Mesothelial cell of epicardium (in vitro differentiated cells): ENCODE data around the gene POC5. TPM values are rescaled to one million over a fixed set of nuclear protein-coding genes. Genes with fewer than 3 reads are reported as not detected.
"Not testable (repeated sequence)": the region's sequence is repeated elsewhere in the genome, so short reads cannot be mapped to it uniquely, and the experiment has no call there.

Source experiments
- DNase-seq, 2 experiments: peaks; one replicate each; pipeline ENCODE4 v3.0.0; 2021; ENCODE audit warnings: low spot score in 2 of 2; ENCODE audit not compliant: unreplicated experiment in 2 of 2
- H3K27ac Mint-ChIP-seq: 2 replicates; pipeline ENCODE4 v1.8.0; 2021; ENCODE audit warnings: mixed read lengths
- H3K27me3 Mint-ChIP-seq: 2 replicates; pipeline ENCODE4 v1.8.0; 2021; ENCODE audit warnings: low read depth, mixed read lengths
- H3K36me3 Mint-ChIP-seq: 2 replicates; pipeline ENCODE4 v1.8.0; 2021; ENCODE audit warnings: mixed read lengths
- H3K4me1 Mint-ChIP-seq: 2 replicates; pipeline ENCODE4 v1.8.0; 2021; ENCODE audit warnings: mixed read lengths
- H3K4me3 Mint-ChIP-seq: 2 replicates; pipeline ENCODE4 v1.8.0; 2021; ENCODE audit warnings: mild to moderate bottlenecking, moderate library complexity, mixed read lengths
- H3K9me3 Mint-ChIP-seq: 2 replicates; pipeline ENCODE4 v1.8.0; 2021; ENCODE audit warnings: mixed read lengths
- total RNA-seq: library from RNA; stranded (reverse); gene quantifications from 3 replicates; pipeline ENCODE4 v1.2.1, GENCODE V29; 2021
- TF ChIP-seq, protein P1 (sequence below): fragments of 200-600 bp; sonication (generic); IDR thresholded peaks from one replicate; pipeline ENCODE4 v1.5.0; 2021; ENCODE audit warnings: antibody characterized with exemption; ENCODE audit not compliant: unreplicated experiment

POC5 gene
- total RNA-seq, 1 donor from 2014 or later: 15.0 TPM

DNA sequence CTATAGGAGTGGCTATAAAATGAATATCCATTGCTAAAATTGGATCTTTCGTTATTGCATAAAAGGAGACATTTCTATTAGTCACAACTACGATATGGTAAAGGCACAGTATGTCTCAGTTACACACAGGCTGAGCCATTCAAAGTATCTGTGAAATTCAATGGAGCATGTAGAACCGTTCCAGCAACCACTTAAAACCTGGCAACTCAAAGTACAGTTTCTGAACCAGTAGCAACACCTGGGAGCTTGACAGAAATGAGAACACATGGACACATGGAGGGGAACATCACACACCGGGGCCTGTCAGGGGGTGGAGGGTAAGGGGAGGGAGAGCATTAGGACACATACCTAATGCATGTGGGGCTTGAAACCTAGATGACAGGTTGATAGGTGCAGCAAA, 15.4 kb downstream of the POC5 start:
- no peak overlapping the region for H3K4me3 Mint-ChIP-seq
- DNase-seq: no peak
- H3K27me3 Mint-ChIP-seq: no peaks in the 10 kb centered on the region
- TF ChIP-seq, protein P1, sequence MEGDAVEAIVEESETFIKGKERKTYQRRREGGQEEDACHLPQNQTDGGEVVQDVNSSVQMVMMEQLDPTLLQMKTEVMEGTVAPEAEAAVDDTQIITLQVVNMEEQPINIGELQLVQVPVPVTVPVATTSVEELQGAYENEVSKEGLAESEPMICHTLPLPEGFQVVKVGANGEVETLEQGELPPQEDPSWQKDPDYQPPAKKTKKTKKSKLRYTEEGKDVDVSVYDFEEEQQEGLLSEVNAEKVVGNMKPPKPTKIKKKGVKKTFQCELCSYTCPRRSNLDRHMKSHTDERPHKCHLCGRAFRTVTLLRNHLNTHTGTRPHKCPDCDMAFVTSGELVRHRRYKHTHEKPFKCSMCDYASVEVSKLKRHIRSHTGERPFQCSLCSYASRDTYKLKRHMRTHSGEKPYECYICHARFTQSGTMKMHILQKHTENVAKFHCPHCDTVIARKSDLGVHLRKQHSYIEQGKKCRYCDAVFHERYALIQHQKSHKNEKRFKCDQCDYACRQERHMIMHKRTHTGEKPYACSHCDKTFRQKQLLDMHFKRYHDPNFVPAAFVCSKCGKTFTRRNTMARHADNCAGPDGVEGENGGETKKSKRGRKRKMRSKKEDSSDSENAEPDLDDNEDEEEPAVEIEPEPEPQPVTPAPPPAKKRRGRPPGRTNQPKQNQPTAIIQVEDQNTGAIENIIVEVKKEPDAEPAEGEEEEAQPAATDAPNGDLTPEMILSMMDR: no peak
- peaks cover 30% of the 10 kb centered on the region for H3K36me3 Mint-ChIP-seq
- H3K4me1 Mint-ChIP-seq: no peaks in the 10 kb centered on the region
- no peak overlapping the region for H3K27ac Mint-ChIP-seq
- peaks cover 4% of the 10 kb centered on the region for H3K9me3 Mint-ChIP-seq

DNA sequence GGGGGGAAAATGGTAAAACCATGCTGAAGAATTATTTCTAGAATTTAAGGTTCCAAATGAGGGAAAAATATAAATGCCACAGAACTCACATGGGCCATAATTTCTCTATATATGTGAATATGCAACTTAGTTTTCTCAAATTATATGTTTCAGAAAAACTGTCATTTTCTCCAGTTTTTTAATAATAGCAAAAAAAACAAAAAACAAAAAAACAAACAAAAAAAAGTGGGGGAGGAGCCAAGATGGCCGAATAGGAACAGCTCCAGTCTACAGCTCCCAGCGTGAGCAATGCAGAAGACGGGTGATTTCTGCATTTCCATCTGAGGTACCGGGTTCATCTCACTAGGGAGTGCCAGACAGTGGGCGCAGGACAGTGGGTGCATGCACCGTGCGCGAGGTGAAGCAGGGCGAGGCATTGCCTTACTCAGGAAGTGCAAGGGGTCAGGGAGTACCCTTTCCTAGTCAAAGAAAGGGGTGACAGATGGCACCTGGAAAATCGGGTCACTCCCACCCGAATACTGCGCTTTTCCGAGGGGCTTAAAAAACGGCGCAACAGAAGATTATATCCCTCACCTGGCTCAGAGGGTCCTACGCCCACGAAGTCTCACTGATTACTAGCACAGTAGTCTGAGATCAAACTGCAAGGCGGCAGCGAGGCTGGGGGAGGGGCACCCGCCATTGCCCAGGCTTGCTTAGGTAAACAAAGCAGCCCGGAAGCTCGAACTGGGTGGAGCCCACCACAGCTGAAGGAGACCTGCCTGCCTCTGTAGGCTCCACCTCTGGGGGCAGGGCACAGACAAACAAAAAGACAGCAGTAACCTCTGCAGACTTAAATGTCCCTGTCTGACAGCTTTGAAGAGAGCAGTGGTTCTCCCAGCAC, 21.5 kb downstream of the POC5 start:
- not testable (repeated sequence) for DNase-seq, H3K27me3 Mint-ChIP-seq, H3K4me1 Mint-ChIP-seq, H3K27ac Mint-ChIP-seq, H3K4me3 Mint-ChIP-seq, H3K9me3 Mint-ChIP-seq
- H3K36me3 Mint-ChIP-seq: peaks cover 24% of the 10 kb centered on the region

DNA sequence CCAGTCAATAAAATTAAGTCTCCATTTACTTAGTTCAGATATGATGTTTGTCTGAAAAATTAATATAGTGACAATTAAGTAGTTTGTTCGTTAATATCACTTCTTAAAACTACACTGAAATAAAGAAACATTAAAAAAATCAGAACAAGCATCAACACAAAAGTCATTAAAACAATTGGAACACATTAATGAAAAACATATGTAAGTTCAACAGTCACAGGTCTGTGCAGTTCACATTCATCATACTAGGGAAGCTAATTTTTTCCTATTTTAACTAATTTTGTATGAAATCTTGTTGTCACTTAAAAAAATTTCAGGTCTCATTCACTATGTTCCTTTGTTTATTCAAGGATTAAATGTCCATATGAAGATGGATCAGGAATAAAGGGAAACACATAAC, 22.5 kb downstream of the POC5 start:
- H3K27me3 Mint-ChIP-seq: no peaks in the 10 kb centered on the region
- DNase-seq: no peak
- H3K27ac Mint-ChIP-seq: no peak overlapping the region
- peaks cover 4% of the 10 kb centered on the region for H3K9me3 Mint-ChIP-seq
- peaks cover 24% of the 10 kb centered on the region for H3K36me3 Mint-ChIP-seq
- no peaks in the 10 kb centered on the region for H3K4me1 Mint-ChIP-seq
- H3K4me3 Mint-ChIP-seq: no peak overlapping the region
- TF ChIP-seq, protein P1: no peak

DNA sequence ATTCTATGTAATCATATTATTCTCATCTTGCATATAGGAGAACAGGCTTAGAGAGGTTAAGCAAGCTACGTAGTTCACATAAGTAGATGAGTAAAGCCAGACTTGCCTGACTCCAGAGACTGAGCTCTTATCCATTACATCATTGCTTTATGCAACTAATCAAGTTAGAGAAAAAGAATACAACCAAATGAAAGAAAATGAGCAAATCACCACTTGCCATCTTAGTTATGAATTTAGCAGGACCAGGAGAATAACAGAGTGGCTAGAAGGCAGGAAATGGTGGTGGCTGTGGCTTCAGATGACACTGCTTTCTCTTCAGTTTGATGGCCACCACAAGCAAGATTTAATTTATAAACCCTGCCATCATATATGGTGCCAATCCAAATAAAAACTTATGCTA, 26.6 kb downstream of the POC5 start:
- TF ChIP-seq, protein P1: no peak
- no peak overlapping the region for H3K4me3 Mint-ChIP-seq
- H3K9me3 Mint-ChIP-seq: no peaks in the 10 kb centered on the region
- no peak overlapping the region for H3K27ac Mint-ChIP-seq
- DNase-seq: no peak
- no peaks in the 10 kb centered on the region for H3K4me1 Mint-ChIP-seq
- H3K36me3 Mint-ChIP-seq: peaks cover 26% of the 10 kb centered on the region
- H3K27me3 Mint-ChIP-seq: no peaks in the 10 kb centered on the region

DNA sequence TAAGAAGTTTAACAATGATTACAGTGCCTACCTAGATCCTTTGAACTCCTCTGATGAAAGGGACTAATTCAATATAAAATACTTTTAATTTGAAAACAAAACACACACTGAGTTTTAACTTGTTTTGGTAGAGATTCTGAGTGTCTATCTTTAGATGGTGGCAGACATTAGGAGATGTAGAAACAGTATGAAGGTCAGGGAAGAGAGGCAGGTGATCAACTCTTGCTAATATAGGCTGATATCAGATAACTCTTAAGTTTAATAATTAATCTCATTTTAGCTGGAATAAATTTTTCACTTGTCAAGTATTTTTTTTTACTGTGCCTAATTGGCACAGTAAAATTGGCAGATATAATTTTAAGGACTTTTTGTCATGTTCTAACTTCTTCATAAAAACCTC, 30.8 kb downstream of the POC5 start:
- Mint-ChIP-seq H3K9me3 (no peaks in the 10 kb centered on the region), H3K27me3 (no peaks in the 10 kb centered on the region), H3K4me1 (no peaks in the 10 kb centered on the region), H3K27ac (no peak overlapping the region), H3K4me3 (no peak overlapping the region), H3K36me3 (peaks cover 20% of the 10 kb centered on the region)
- TF ChIP-seq, protein P1: no peak
- DNase-seq: no peak

DNA sequence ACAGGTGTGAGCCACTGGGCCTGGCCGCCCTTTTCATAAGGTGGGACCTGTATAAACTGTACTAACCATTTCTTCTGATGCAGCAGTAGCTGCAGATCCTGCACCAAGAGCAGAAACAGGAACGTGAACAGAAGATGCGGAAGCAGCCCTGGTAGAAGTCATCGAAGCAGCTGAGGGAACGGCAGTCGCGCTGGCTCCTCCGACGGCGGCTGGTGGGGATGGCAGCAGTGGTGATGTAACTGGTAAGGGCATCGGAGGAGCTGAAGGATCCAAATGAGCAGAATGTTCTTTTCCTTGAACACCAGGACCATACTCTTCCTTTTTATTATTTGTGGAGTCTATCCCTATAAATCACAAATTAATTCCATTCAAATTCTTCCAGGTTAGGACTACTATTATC, 32.1 kb downstream of the POC5 start:
- H3K27me3 Mint-ChIP-seq: no peaks in the 10 kb centered on the region
- no peak overlapping the region for H3K27ac Mint-ChIP-seq
- H3K4me1 Mint-ChIP-seq: no peaks in the 10 kb centered on the region
- no peak for DNase-seq
- peaks cover 20% of the 10 kb centered on the region for H3K36me3 Mint-ChIP-seq
- no peak overlapping the region for H3K4me3 Mint-ChIP-seq
- TF ChIP-seq, protein P1: no peak
- no peaks in the 10 kb centered on the region for H3K9me3 Mint-ChIP-seq
